ENCODE results near the gene TCF15. TPM values are rescaled to one million over a fixed set of nuclear protein-coding genes. Genes with fewer than 3 reads are reported as not detected.

The TCF15 gene
- total and polyA plus RNA-seq, 2 of the 13 experiments (the other 11 are each of a cell fraction or from before 2014, with no cell fraction given): not detected

- FAIRE-seq: no peak
- WGBS (ENCODE audit: low lambda C conversion rate): 13% methylated on average over 7 of the region's 8 CpGs
- CTCF ChIA-PET (ENCODE audit: low intra/inter-chr PET ratio, low total read pairs): no interaction called here
- no peak for DNase-seq (ENCODE audit: low spot score)
- Histone ChIP-seq H4K20me1 (ENCODE audit: insufficient read depth, low read length) (no peaks in the 10 kb centered on the region), H2AFZ (ENCODE audit: low read length) (no peak overlapping the region), H3K9me3 (ENCODE audit: low read length) (no peaks in the 10 kb centered on the region), H3K4me1 (ENCODE audit: insufficient read depth, low read length) (no peaks in the 10 kb centered on the region), H3K27me3 (ENCODE audit: control insufficient read depth in 1 of 2, insufficient read depth in 2 of 2, low read length in 2 of 2) (peaks cover 11 to 51% of the 10 kb centered on the region in 2 experiments; a peak in 4 of 5 replicates), H3K4me2 (ENCODE audit: low read depth, low read length) (no peak overlapping the region), H3K4me3 (replicated peaks in 1 of 3; ENCODE audit: insufficient read depth in 1 of 3, low read depth in 2 of 3, low read length in 3 of 3) (no peak overlapping the region), H3K27ac (ENCODE audit: extremely low read length, insufficient read depth, low read length) (no peak overlapping the region), H3K9ac (ENCODE audit: insufficient read depth, low read depth, low read length) (no peak overlapping the region), H3K79me2 (ENCODE audit: insufficient read depth, low read length) (no peaks in the 10 kb centered on the region), H3K36me3 (replicated peaks in 1 of 2; ENCODE audit: control insufficient read depth in 1 of 2, insufficient read depth in 2 of 2, low read length in 2 of 2) (no peaks in the 10 kb centered on the region)
- ATAC-seq: peak; percentile 11; the same call in 1 of the 3 replicates
- no peak for TF ChIP-seq ZNF160 (CRISPR knock-in tag; IDR thresholded peaks at IDR 0.05)
- TF ChIP-seq SALL2 (CRISPR knock-in tag; IDR thresholded peaks at IDR 0.05): no peak
- TF ChIP-seq ZNF768 (CRISPR knock-in tag; IDR thresholded peaks at IDR 0.05): peak; percentile 95
- TF ChIP-seq DZIP1 (CRISPR knock-in tag; IDR thresholded peaks at IDR 0.05): no peak
- no peak for TF ChIP-seq CHD2 (IDR thresholded peaks at IDR 0.05; ENCODE audit: low read depth, low read length)
- no peak for TF ChIP-seq ZNF780A (CRISPR knock-in tag; IDR thresholded peaks at IDR 0.05)
- TF ChIP-seq, protein P1, sequence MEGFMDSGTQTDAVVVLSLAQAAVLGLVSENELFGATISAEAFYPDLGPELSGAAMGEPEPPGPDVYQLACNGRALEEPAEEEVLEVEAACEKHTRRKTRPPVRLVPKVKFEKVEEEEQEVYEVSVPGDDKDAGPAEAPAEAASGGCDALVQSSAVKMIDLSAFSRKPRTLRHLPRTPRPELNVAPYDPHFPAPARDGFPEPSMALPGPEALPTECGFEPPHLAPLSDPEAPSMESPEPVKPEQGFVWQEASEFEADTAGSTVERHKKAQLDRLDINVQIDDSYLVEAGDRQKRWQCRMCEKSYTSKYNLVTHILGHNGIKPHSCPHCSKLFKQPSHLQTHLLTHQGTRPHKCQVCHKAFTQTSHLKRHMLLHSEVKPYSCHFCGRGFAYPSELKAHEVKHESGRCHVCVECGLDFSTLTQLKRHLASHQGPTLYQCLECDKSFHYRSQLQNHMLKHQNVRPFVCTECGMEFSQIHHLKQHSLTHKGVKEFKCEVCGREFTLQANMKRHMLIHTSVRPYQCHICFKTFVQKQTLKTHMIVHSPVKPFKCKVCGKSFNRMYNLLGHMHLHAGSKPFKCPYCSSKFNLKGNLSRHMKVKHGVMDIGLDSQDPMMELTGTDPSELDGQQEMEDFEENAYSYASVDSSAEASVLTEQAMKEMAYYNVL (CRISPR knock-in tag; IDR thresholded peaks at IDR 0.05; ENCODE audit: borderline replicate concordance): 0 out of 2 replicates have a peak, but pooled peaks have one; percentile 27
- no peak for TF ChIP-seq ZSCAN31 (CRISPR knock-in tag; IDR thresholded peaks at IDR 0.05; ENCODE audit: low read depth)
- no peak for TF ChIP-seq ZNF20 (CRISPR knock-in tag; IDR thresholded peaks at IDR 0.05)
- intact Hi-C loops (cut with micrococcal nuclease; ENCODE audit: unreplicated experiment): no loop called here
- POLR2A ChIA-PET: no interaction called here
- no TSS peak for BruUV-seq (replicated peaks)
- in situ Hi-C loops (cut with HindIII; ENCODE audit: extremely low pct_ligation_motif_present, low pct_unique_long_range_greater_than_20kb): no loop called here
Measured at GRCh38 chr20:602111-602970, 7.8 kb downstream of the TCF15 start.

Measured in HepG2 (cell line).